ENCODE measurements around the gene DGKB.

DNA sequence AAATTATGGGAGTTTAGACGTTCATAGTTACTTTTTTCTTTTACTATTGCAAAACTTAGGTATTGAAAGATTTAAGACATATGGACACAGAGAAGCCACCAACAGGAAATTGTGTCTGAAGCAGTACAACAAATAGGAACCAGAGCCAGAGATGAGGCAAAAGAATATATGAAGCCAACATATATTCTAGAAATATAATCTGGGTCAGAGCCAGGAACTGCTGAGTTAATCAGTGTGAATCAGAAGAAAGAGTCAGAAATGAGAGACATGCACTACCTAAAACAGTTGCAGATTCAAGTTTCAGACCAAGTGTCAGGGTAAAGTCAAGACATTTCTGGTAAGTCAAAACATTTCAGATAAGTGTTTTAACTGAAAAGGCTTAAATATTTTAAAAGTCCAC is 67.7 kb downstream of the DGKB start:
- TF ChIP-seq, protein P1, sequence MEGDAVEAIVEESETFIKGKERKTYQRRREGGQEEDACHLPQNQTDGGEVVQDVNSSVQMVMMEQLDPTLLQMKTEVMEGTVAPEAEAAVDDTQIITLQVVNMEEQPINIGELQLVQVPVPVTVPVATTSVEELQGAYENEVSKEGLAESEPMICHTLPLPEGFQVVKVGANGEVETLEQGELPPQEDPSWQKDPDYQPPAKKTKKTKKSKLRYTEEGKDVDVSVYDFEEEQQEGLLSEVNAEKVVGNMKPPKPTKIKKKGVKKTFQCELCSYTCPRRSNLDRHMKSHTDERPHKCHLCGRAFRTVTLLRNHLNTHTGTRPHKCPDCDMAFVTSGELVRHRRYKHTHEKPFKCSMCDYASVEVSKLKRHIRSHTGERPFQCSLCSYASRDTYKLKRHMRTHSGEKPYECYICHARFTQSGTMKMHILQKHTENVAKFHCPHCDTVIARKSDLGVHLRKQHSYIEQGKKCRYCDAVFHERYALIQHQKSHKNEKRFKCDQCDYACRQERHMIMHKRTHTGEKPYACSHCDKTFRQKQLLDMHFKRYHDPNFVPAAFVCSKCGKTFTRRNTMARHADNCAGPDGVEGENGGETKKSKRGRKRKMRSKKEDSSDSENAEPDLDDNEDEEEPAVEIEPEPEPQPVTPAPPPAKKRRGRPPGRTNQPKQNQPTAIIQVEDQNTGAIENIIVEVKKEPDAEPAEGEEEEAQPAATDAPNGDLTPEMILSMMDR (IDR thresholded peaks at IDR 0.05 in 4 of 5, conservative IDR thresholded peaks at IDR 0.05 in 1 of 5): no peak
- no peak for TF ChIP-seq POLR2A (IDR thresholded peaks at IDR 0.05)
